IPS DF 6.9 (cell line): ENCODE results near the gene YIF1A.
"Not testable (repeated sequence)": the region's sequence is repeated elsewhere in the genome, so short reads cannot be mapped to it uniquely, and the experiment has no call there.

Experiments
- DNase-seq: peaks from one replicate; pipeline ENCODE4 v3.0.0-alpha.2; 2013; ENCODE audit warnings: low read depth, low spot score
- H3K27ac ChIP-seq: one replicate; pipeline ENCODE4 v1.5.1; 2013; ENCODE audit warnings: low read length, control low read depth
- H3K27me3 ChIP-seq: 2 replicates; pipeline ENCODE4 v1.6.1; 2013; ENCODE audit warnings: mild to moderate bottlenecking, low read length; ENCODE audit not compliant: control insufficient read depth, insufficient read depth
- H3K36me3 ChIP-seq: 2 replicates; pipeline ENCODE4 v1.6.1; 2013; ENCODE audit warnings: low read length; ENCODE audit not compliant: control insufficient read depth, insufficient read depth
- H3K4me1 ChIP-seq: 2 replicates; pipeline ENCODE4 v1.6.1; 2013; ENCODE audit warnings: low read length; ENCODE audit not compliant: control insufficient read depth, insufficient read depth
- H3K4me3 ChIP-seq: 2 replicates; pipeline ENCODE4 v1.5.1; 2013; ENCODE audit warnings: mild to moderate bottlenecking, low read length
- H3K9me3 ChIP-seq: 2 replicates; pipeline ENCODE4 v1.6.1; 2013; ENCODE audit warnings: low read length, inconsistent platforms; ENCODE audit not compliant: control insufficient read depth, insufficient read depth
- WGBS: extraction: QIAGEN DNeasy Blood & Tissue Kit; methylation state at CpG from one replicate; pipeline ENCODE4 v1.1.7; 2013; ENCODE audit warnings: mixed read lengths, missing lambda C conversion rate; ENCODE audit not compliant: insufficient read length, insufficient coverage; 5-methylcytosine and 5-hydroxymethylcytosine counted together

The YIF1A gene

DNA sequence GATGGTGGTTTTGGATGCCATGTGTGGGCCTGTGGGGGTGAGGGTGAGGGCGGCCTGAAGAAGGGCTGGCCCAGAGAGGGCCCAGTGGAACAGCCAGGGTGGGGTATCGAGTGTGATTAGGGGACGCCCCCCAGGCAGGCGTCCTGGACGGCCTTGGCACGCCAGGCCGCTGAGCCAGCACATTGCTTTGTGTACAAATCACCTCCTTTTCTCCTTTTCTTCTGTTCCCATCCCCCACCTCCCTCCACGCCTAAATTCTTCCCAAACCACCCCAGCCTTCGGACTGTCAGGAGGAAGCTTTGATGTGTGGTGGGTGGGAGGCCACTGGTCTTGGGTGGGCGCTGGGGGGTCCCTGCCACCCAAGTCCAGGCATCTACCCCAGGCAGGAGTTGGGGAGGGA lies 35.7 kb upstream of the YIF1A start:
- no peak overlapping the region for H3K4me3 ChIP-seq
- H3K36me3 ChIP-seq = 0 out of 2 replicates have a peak, but pooled peaks cover 3% of the 10 kb centered on the region
- DNase-seq = no peak
- no peaks in the 10 kb centered on the region for H3K9me3 ChIP-seq
- no CpG with 5 or more reads among the region's 10 CpGs for WGBS
- H3K27ac ChIP-seq = no peak overlapping the region
- peaks cover 12% of the 10 kb centered on the region for H3K4me1 ChIP-seq
- H3K27me3 ChIP-seq = no peaks in the 10 kb centered on the region

DNA sequence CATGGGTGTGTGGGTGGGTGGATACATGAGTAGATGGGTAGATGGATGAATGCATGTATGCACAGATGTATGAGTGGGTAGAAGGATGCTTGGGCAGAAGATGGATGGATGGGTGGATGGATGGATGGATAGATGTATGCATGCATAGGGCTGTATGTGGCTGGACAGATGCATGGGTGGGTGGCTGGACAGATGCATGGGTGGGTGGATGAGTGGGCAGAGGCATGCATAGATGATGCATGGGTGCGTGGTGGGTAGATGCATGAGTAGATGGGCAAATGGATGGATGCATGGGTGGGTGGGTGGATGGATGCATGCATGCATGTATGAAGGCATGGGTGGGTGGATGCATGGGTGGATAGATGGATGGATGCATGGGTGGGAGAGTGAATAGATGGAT lies 34.7 kb upstream of the YIF1A start:
- no peak for DNase-seq
- WGBS = no CpG with 5 or more reads among the region's 1 CpG
- no peak overlapping the region for H3K4me3 ChIP-seq
- H3K27ac ChIP-seq = no peak overlapping the region
- H3K9me3 ChIP-seq = no peaks in the 10 kb centered on the region
- 0 out of 2 replicates have a peak, but pooled peaks cover 3% of the 10 kb centered on the region for H3K36me3 ChIP-seq
- H3K27me3 ChIP-seq = no peaks in the 10 kb centered on the region
- peaks cover 12% of the 10 kb centered on the region for H3K4me1 ChIP-seq

GRCh38 chr11:66322732-66323427 lies 33.9 kb upstream of the YIF1A start:
- no peak for DNase-seq
- 0 out of 2 replicates have a peak, but pooled peaks cover 3% of the 10 kb centered on the region for H3K36me3 ChIP-seq
- no peak overlapping the region for H3K27ac ChIP-seq
- no peak overlapping the region for H3K4me3 ChIP-seq
- no CpG with 5 or more reads among the region's 11 CpGs for WGBS
- no peaks in the 10 kb centered on the region for H3K27me3 ChIP-seq
- H3K4me1 ChIP-seq = peaks cover 12% of the 10 kb centered on the region
- H3K9me3 ChIP-seq = no peaks in the 10 kb centered on the region

GRCh38 chr11:66321606-66322005 lies 32.7 kb upstream of the YIF1A start:
- H3K36me3 ChIP-seq = peaks cover 3% of the 10 kb centered on the region; the same call in 1 of the 2 replicates
- DNase-seq = no peak
- H3K4me3 ChIP-seq = no peak overlapping the region
- no peaks in the 10 kb centered on the region for H3K9me3 ChIP-seq
- peaks cover 20% of the 10 kb centered on the region for H3K4me1 ChIP-seq
- H3K27me3 ChIP-seq = no peaks in the 10 kb centered on the region
- H3K27ac ChIP-seq = no peak overlapping the region
- no CpG with 5 or more reads among the region's 4 CpGs for whole genome bisulfite sequencing

GRCh38 chr11:66320748-66321147 lies 31.8 kb upstream of the YIF1A start:
- H3K4me3 ChIP-seq, DNase-seq, H3K27ac ChIP-seq, H3K36me3 ChIP-seq, H3K27me3 ChIP-seq, H3K9me3 ChIP-seq: not testable (repeated sequence)
- WGBS = no CpG with 5 or more reads among the region's 6 CpGs
- peaks cover 23% of the 10 kb centered on the region for H3K4me1 ChIP-seq

DNA sequence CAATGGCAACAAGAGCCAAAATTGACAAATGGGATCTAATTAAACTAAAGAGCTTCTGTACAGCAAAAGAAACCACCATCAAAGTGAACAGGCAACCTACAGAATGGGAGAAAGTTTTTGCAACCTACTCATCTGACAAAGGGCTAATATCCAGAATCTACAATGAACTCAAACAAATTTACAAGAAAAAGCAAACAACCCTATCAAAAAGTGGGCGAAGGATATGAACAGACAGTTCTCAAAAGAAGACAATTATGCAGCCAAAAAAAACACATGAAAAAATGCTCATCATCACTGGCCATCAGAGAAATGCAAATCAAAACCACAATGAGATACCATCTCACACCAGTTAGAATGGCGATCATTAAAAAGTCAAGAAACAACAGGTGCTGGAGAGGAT lies 31.3 kb upstream of the YIF1A start:
- H3K27me3 ChIP-seq, DNase-seq, H3K9me3 ChIP-seq, H3K27ac ChIP-seq, H3K36me3 ChIP-seq, H3K4me3 ChIP-seq: not testable (repeated sequence)
- no CpG with 5 or more reads among the region's 2 CpGs for WGBS
- peaks cover 22% of the 10 kb centered on the region for H3K4me1 ChIP-seq

- H3K4me3 ChIP-seq = no peak overlapping the region
- no peaks in the 10 kb centered on the region for H3K27me3 ChIP-seq
- no peaks in the 10 kb centered on the region for H3K9me3 ChIP-seq
- WGBS = no CpG with 5 or more reads among the region's 3 CpGs
- H3K4me1 ChIP-seq = peaks cover 19% of the 10 kb centered on the region
- DNase-seq = no peak
- H3K36me3 ChIP-seq = no peaks in the 10 kb centered on the region; the same call in 1 of the 2 replicates
- H3K27ac ChIP-seq = no peak overlapping the region
Observed at GRCh38 chr11:66318600-66318970, 29.6 kb upstream of the YIF1A start.

- no peaks in the 10 kb centered on the region for H3K9me3 ChIP-seq
- no peak overlapping the region for H3K4me3 ChIP-seq
- no peaks in the 10 kb centered on the region for H3K27me3 ChIP-seq
- H3K4me1 ChIP-seq = peaks cover 19% of the 10 kb centered on the region
- H3K36me3 ChIP-seq = no peaks in the 10 kb centered on the region; the same call in 1 of the 2 replicates
- no peak for DNase-seq
- WGBS = no CpG with 5 or more reads among the region's 16 CpGs
- no peak overlapping the region for H3K27ac ChIP-seq
Observed at GRCh38 chr11:66317723-66318599, 29.0 kb upstream of the YIF1A start.

GRCh38 chr11:66317322-66317722 lies 28.4 kb upstream of the YIF1A start:
- Histone ChIP-seq H3K27me3 (no peaks in the 10 kb centered on the region), H3K9me3 (no peaks in the 10 kb centered on the region), H3K36me3 (no peaks in the 10 kb centered on the region; the same call in 1 of the 2 replicates), H3K4me3 (no peak overlapping the region), H3K4me1 (peaks cover 19% of the 10 kb centered on the region), H3K27ac (no peak overlapping the region)
- WGBS = no CpG with 5 or more reads among the region's 14 CpGs
- no peak for DNase-seq

- no peaks in the 10 kb centered on the region; the same call in 1 of the 2 replicates for H3K36me3 ChIP-seq
- DNase-seq = no peak
- H3K4me3 ChIP-seq = no peak within 1 kb of the TSS
- no peaks in the 10 kb centered on the region for H3K9me3 ChIP-seq
- peaks cover 19% of the 10 kb centered on the region for H3K4me1 ChIP-seq
- no peak within 1 kb of the TSS for H3K27ac ChIP-seq
- no CpG with 5 or more reads among the region's 29 CpGs for WGBS
- no peaks in the 10 kb centered on the region for H3K27me3 ChIP-seq
Observed at GRCh38 chr11:66316849-66317251, 27.9 kb upstream of the YIF1A start, which contains the start of gene CD248. TSS of gene CD248 (minus strand) at chr11:66317044. CDS start at chr11:66317027, 17 bp downstream.
